ENCODE data around the gene PTGES.

DNA sequence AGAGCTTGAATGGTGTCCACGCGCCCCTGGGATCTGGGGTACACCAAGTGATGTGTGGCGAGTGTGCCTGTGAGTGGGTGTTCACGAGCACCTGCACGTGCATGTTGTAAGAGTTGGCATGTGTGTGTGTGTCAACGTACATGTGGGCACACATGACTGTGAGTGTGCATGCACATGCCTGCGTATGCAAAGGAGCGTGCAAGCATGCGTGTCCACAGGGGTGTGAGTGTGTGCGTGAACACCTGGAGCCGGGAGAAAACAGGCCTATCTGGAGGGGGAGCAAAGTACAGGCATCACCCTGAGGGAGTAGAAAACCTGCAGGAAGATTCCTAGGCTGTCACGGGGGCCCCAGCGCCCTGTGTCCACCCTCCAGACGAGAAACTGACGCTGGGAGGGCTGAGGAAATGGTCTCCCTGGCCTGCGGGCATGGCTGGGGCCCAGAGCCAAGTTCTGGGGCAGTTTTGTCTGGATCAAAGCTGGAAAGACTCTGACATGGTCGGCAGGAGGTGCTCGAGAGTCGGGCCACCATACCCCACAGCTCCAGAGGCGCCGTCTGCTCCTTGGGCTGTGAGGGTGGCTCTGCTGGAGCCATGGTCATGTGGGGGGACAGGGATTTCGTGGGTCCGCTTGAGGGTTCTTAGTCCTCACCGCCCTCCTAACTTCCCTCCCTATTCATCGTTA lies 31.8 kb downstream of the PTGES start:
- TF ChIP-seq POLR2A (IDR thresholded peaks at IDR 0.05; ENCODE audit: extremely low read depth, insufficient read length) = no peak
- TF ChIP-seq, protein P1, sequence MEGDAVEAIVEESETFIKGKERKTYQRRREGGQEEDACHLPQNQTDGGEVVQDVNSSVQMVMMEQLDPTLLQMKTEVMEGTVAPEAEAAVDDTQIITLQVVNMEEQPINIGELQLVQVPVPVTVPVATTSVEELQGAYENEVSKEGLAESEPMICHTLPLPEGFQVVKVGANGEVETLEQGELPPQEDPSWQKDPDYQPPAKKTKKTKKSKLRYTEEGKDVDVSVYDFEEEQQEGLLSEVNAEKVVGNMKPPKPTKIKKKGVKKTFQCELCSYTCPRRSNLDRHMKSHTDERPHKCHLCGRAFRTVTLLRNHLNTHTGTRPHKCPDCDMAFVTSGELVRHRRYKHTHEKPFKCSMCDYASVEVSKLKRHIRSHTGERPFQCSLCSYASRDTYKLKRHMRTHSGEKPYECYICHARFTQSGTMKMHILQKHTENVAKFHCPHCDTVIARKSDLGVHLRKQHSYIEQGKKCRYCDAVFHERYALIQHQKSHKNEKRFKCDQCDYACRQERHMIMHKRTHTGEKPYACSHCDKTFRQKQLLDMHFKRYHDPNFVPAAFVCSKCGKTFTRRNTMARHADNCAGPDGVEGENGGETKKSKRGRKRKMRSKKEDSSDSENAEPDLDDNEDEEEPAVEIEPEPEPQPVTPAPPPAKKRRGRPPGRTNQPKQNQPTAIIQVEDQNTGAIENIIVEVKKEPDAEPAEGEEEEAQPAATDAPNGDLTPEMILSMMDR (IDR thresholded peaks at IDR 0.05; ENCODE audit: low read depth, low read length) = no peak
- TF ChIP-seq, protein P2, sequence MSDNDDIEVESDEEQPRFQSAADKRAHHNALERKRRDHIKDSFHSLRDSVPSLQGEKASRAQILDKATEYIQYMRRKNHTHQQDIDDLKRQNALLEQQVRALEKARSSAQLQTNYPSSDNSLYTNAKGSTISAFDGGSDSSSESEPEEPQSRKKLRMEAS (IDR thresholded peaks at IDR 0.05; ENCODE audit: low read depth, low read length) = no peak
- TF ChIP-seq MYC (IDR thresholded peaks at IDR 0.05; ENCODE audit: low read depth, low read length) = no peak
